GM03348 (cell line): ENCODE measurements around the gene DYNC2I2.
"Not testable (repeated sequence)": the region's sequence is repeated elsewhere in the genome, so short reads cannot be mapped to it uniquely, and the experiment has no call there.

Experiments used
- DNase-seq: peaks from one replicate; pipeline ENCODE4 v3.0.0; 2012; ENCODE audit warnings: low spot score

The DYNC2I2 gene

DNA sequence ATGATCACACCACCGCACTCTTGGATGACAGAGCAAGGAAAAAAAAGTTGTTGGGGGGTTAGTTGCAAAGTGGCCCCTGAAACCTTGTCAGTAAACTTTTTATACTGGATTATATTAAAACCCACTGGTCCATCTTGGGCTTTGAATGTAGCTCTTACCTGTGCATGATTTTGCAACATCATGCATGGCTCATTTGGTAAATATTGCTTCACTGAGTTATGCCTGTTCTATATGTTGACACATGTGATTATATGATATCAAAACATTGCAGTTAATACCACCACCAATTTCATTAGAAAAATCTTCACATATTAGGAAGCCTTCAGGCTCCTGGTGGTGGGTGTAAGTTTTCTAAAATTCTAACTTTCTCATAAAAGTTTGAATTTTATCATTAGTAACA, 41.9 kb downstream of the DYNC2I2 start:
- no peak for DNase-seq

DNA sequence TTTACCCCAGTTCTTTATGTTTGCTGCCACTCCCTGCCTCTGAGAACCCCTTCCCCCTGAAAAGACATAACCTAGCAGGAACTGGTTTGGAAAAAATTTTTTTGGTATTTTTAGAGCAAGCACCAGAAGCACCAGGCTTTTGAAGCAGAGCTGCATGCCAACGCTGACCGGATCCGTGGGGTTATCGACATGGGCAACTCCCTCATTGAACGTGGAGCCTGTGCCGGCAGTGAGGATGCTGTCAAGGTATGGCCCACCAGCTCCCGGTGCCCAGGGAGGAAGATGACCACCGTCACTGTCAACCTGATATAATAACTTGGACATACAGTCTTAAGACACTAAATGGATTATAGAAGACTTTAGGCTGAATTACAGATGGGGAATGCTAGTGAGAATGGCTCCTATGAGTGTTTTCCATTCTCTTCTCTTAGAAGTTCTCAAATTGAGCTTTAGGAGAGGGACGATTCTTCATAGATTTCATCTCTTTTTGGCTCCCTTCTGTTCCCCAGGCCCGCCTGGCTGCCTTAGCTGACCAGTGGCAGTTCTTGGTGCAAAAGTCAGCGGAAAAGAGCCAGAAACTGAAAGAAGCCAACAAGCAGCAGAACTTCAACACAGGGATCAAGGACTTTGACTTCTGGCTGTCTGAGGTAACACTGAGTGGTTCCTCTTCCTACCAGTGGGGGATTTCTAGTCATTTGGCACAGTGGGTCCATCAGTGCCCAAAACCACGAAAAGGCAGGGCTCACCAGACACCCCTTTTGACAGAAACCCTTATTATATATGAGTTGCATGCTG, 44.9 kb downstream of the DYNC2I2 start:
- no peak for DNase-seq

DNA sequence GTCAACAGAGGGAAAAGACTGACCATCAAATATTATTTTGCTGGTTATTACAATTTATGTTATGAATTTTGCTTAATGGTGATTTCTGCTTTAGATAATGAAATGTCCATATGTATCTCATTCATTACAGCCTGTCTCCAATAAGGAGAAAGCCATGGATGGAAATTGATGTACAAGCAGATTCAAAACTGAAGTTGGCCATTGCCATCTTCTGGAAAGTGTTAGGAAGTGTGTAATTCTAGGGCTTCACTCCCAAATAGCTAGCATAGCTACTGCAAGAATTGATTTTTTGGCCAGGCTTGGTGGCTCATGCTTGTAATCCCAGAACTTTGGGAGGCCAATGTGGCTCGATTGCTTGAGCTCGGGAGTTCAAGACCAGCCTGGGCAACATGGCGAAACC, 45.8 kb downstream of the DYNC2I2 start:
- no peak for DNase-seq

DNA sequence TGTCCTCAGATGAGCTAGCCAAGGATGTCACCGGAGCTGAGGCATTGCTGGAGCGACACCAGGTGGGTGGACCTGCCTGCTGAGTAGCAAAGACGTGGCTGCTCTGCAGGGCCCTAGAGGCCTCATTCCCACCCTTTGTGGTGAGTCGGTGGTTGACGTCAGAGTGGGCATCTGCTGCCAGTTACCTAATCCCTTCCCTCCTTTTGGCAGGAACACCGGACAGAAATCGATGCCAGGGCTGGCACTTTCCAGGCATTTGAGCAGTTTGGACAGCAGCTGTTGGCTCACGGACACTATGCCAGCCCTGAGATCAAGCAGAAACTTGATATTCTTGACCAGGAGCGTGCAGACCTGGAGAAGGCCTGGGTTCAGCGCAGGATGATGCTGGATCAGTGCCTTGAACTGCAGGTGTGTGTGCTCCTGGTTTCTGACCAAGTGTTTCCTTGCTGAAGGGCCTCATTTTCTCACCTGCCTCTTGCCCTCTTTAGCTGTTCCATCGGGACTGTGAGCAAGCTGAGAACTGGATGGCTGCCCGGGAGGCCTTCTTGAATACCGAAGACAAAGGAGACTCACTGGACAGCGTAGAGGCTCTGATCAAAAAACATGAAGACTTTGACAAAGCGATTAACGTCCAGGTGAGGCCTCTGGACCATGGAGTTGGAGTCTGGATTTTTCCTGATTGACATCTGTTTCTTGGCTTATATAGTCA, 48.9 kb downstream of the DYNC2I2 start:
- no peak for DNase-seq

DNA sequence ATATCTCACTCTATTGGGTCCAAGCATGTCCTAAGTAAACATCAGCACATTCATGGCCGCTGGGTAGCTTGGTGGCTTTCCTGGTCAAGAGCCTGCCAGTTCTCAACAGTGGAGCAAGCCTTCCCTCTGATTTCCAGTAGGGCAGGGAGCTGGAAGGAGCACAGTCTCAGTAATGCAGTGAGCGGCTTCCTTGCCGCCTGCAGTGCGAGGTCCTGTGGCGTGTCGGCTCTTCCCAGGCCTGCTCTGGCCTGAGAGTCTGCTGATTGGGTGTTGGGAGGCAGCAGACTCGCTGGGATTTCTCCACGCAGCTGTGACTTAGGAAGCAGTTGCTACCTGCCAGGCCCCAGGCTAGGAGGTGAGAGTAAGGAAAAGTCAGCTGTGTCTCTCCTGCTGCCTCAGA, 53.0 kb downstream of the DYNC2I2 start:
- DNase-seq, result no peak

DNA sequence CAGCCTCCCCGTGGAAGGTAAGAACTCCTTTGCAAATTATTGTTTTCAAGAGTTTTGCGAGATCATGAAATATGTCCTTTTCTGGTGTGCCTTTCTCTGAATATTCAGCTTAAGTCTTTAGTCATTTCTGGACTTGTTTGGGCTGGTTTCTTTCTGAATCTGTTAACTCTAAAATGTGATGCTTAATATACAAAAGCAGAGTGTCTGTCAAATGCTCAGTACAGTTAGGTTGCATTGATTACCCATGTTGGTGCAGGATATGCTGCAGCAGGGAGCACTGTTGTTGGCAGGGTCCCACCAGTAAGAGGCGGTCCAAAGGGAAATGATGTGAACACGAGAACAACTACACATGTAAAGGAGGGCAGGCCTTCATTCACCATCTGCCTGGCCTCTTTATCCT, 56.5 kb downstream of the DYNC2I2 start:
- DNase-seq, result no peak

DNA sequence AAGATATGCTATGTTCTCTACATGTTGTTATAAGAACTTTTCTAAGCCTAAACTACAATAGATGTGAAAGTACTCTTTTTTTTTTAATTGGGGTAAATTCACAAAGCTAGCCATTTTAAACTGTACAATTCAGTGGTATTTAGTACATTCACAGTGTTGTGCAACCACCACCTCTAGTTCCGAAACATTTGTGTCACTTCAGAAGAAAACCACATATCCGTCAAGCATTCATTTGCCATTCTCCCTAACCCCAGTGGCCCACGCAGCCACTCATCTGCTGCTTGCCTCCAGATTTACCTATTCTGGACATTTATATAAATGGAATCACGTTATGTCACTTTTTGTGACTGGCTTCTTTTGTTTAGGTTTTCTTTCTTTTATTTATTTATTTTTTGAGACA, 61.2 kb downstream of the DYNC2I2 start:
- no peak for DNase-seq

DNA sequence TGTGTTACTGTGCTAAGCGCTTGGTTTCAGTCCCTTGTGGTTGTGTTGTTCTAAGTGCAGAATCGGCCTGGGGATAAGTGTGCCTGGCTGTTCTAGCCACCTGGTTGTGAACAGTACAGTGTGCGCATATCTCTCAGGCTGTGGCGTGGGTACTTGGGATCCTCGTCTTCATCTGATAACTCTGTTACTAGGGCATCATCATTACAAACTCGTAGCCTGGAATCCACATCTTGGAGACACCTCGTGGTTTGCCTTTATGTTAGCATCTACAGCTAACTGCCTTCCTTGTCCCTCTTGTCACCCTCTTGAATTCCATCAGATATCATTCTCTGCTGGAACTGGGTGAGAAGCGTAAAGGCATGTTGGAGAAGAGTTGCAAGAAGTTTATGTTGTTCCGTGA, 62.8 kb downstream of the DYNC2I2 start:
- no peak for DNase-seq

DNA sequence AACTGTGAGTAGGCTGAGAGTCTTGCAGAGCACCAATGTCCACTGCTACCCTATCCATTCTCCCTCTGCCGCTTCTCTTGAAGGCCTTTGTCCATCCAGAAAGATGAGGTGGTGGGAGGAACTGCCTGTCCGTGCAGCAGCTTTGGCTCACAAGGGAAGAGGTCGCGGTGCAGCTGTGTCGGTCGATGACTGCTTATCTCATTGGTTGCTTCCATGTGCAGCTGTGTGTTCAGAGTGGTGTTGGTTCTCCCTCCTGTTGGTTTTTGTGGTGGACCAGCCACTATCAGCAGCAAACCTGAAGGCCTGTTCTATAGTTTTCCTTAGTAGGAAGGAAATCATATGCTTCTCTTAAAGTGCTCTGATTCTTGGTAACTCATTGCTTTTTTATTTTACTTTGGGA, 63.6 kb downstream of the DYNC2I2 start:
- DNase-seq, result no peak

DNA sequence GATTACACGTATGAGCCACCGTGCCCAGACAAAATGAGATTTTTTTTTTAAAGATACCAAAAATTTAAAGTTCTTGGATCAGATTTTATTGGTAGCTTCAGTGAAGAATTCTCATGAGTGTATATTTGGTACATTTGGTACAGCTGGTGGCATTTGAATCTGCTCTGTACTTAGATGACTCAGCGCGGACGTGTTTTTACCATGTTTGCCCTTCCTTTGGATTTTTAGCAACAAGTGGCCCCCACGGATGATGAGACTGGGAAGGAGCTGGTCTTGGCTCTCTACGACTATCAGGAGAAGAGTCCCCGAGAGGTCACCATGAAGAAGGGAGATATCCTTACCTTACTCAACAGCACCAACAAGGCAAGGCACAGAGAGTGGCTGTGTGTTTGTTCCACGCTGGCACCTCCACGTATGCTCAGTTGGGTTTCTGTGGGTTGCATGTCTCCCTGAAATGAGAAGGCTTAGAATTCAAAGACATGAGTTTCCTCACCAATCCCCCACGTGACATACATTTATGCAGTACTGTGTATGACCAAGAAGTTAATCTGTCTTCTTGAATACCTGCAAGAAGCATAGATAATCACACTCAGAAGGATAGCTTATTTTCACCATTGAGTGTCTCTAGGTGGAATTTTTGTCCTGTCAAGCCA, 67.9 kb downstream of the DYNC2I2 start:
- DNase-seq, result no peak

DNA sequence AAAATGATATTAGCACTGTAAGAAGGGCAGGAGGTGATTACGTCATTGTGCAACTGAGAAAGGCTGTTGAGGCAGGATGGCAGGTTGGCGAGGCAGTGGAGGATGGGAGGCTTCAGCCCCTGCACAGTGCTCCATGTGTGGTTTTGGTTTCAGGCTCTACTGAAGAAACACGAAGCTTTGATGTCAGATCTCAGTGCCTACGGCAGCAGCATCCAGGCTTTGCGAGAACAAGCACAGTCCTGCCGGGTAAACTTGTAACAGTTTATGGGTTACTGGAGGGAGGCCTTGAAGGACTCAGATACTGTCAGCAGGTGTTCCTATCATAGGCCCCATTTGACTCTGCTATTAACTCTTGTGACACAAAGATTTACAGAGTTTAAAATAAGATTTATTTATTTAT, 69.2 kb downstream of the DYNC2I2 start:
- no peak for DNase-seq

DNA sequence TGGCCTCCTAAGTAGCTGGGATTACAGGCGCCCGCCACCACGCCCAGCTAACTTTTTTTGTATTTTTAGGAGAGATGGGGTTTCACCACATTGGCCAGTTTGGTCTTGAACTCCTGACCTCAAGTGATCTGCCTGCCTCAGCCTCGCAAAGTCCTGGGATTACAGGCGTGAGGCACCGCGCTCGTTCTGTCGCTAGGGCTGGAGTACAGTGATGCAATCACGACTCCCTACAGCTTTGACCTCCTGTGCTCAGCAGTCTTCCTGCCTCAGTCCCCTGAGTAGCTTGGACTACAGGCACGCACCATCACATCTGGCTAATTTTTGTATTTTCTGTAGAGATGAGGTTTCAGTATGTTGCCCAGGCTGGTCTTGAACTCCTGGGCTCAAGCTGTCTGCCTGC, 69.7 kb downstream of the DYNC2I2 start:
- DNase-seq, result not testable (repeated sequence)

DNA sequence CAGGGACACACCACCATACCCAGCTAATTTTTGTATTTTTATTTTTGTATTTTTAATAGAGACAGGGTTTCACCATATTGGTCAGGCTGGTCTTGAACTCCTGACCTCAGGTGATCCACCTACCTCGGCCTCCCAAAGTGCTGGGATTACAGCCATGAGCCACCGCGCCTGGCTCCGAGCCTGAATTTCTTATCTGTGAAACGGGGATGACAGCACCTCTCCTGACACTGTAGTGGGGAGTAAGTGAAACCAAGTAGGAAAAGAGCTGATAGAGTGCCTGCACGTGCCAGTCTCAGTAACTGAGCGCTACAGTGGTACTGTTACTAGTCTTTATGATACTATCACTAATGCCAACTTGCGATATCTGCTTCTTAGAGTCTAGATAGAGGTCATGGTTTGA, 71.5 kb downstream of the DYNC2I2 start:
- DNase-seq, result not testable (repeated sequence)
